Osteocyte (in vitro differentiated cells): ENCODE measurements around the gene RARB. TPM values are rescaled to one million over a fixed set of nuclear protein-coding genes. Genes with fewer than 3 reads are reported as not detected.

Experiments
- DNase-seq: peaks from one replicate; pipeline ENCODE4 v3.0.0; 2021; ENCODE audit warnings: mixed read lengths; ENCODE audit not compliant: unreplicated experiment; ENCODE audit errors: extremely low spot score
- H3K27ac Mint-ChIP-seq: one replicate; pipeline ENCODE4 v1.8.0; 2021; ENCODE audit warnings: mild to moderate bottlenecking, mixed read lengths; ENCODE audit not compliant: unreplicated experiment
- H3K27me3 Mint-ChIP-seq: one replicate; pipeline ENCODE4 v1.8.0; 2021; ENCODE audit warnings: mixed read lengths; ENCODE audit not compliant: unreplicated experiment
- H3K36me3 Mint-ChIP-seq: one replicate; pipeline ENCODE4 v1.8.0; 2021; ENCODE audit warnings: mixed read lengths; ENCODE audit not compliant: unreplicated experiment
- H3K4me1 Mint-ChIP-seq: one replicate; pipeline ENCODE4 v1.8.0; 2021; ENCODE audit warnings: mixed read lengths; ENCODE audit not compliant: unreplicated experiment
- H3K4me3 Mint-ChIP-seq: one replicate; pipeline ENCODE4 v1.8.0; 2021; ENCODE audit warnings: mild to moderate bottlenecking, moderate library complexity, mixed read lengths; ENCODE audit not compliant: unreplicated experiment
- H3K9me3 Mint-ChIP-seq: one replicate; pipeline ENCODE4 v1.8.0; 2021; ENCODE audit warnings: mixed read lengths; ENCODE audit not compliant: unreplicated experiment
- total RNA-seq: library from RNA; stranded (reverse); gene quantifications from 2 replicates; pipeline ENCODE4 v1.2.1, GENCODE V29; 2021
- TF ChIP-seq, protein P1 (sequence below): fragments of 200-600 bp; sonication (generic); IDR thresholded peaks from 2 replicates; pipeline ENCODE4 v1.5.0; 2021; ENCODE audit warnings: antibody characterized with exemption, mild to moderate bottlenecking, moderate library complexity

The RARB gene
- total RNA-seq, 1 donor from 2014 or later: 4.8 TPM

DNA sequence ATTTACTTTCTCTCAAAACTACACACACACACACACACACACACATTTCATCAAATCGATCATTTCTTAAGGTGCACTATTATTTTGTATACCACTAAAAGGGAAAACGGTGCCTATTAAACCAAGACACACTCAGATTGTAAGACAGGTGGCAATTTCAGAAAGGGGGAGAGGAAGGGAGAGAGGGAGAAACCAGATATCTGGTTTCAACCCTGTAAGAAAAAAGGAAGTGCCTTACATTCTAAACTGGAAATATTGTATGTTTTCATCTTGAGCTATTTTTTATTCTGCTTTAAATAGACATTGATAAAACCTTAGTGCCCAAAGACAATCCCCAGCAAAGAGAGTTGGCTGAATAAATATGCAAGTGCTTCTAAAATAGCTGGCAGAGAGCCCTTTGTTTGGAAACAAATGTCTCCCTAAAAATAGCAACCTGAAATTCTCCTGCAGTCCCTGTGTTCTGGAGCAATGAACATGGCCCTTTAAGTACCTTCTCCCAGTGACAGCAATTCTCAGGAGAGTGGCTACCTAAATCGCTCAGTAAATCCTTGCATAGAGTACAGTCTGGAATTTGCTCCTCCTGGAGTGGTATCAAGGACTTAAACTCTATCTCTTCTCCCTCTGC is 85.7 kb downstream of the RARB start:
- H3K4me3 Mint-ChIP-seq: no peak overlapping the region
- H3K4me1 Mint-ChIP-seq: peaks cover 29% of the 10 kb centered on the region
- peaks cover 3% of the 10 kb centered on the region for H3K9me3 Mint-ChIP-seq
- TF ChIP-seq, protein P1, sequence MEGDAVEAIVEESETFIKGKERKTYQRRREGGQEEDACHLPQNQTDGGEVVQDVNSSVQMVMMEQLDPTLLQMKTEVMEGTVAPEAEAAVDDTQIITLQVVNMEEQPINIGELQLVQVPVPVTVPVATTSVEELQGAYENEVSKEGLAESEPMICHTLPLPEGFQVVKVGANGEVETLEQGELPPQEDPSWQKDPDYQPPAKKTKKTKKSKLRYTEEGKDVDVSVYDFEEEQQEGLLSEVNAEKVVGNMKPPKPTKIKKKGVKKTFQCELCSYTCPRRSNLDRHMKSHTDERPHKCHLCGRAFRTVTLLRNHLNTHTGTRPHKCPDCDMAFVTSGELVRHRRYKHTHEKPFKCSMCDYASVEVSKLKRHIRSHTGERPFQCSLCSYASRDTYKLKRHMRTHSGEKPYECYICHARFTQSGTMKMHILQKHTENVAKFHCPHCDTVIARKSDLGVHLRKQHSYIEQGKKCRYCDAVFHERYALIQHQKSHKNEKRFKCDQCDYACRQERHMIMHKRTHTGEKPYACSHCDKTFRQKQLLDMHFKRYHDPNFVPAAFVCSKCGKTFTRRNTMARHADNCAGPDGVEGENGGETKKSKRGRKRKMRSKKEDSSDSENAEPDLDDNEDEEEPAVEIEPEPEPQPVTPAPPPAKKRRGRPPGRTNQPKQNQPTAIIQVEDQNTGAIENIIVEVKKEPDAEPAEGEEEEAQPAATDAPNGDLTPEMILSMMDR: no peak
- no peaks in the 10 kb centered on the region for H3K27me3 Mint-ChIP-seq
- DNase-seq: no peak
- H3K36me3 Mint-ChIP-seq: no peaks in the 10 kb centered on the region
- peak overlapping the region; percentile 52 for H3K27ac Mint-ChIP-seq

DNA sequence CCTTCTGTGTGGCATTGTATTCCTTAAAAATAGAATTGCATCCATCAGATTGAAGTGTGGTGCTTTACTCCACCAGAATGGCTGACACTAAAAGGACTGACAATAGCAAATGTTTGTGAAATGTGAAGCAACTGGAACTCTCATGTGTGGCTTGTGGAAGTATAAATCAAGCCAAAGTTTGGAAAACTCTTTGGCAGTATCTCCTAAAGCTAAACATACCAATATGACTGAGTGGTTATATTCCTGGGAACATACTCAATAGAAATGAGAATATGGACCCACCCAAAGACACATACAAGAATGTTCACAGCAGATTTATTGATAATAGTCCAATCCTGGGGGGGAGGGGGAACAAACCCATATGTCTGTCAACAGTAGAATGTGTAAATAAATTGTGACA is 87.1 kb downstream of the RARB start:
- Mint-ChIP-seq H3K27me3 (no peaks in the 10 kb centered on the region), H3K9me3 (peaks cover 3% of the 10 kb centered on the region), H3K4me1 (peaks cover 18% of the 10 kb centered on the region), H3K36me3 (no peaks in the 10 kb centered on the region), H3K4me3 (no peak overlapping the region), H3K27ac (no peak overlapping the region)
- DNase-seq: no peak
- TF ChIP-seq, protein P1: no peak

DNA sequence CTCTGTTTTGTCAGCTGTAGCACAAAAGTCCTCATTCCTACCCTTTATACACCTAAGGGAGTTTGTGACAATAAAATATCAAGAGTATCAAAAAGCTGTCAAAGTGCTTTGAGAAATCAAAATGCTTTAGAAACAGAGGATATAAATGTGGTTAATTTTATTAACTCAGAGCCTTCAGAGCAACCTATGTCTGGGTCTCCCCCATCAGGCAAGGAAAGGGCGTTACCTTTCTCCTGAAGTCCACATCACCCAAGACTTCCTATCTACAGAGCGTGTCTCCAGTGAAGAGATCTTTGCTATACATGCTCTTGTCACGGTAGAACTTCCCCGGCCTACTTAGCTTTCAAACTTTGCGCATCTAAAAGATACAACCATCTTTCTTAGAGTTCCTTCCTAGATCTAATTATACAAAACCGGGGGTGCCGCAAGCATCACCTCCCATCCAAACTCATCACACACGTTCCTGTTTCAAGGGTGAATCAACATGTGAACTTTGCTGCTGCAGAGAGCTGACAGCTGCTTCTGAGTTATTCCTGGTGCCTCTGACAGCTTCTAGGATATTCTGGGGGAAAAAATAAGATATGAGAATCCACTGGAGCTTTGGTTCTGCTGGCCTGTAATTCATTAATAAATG is 93.0 kb downstream of the RARB start:
- DNase-seq: no peak
- Mint-ChIP-seq H3K4me3 (no peak overlapping the region), H3K27ac (no peak overlapping the region), H3K27me3 (no peaks in the 10 kb centered on the region), H3K36me3 (no peaks in the 10 kb centered on the region), H3K9me3 (no peaks in the 10 kb centered on the region), H3K4me1 (no peaks in the 10 kb centered on the region)
- TF ChIP-seq, protein P1: no peak

DNA sequence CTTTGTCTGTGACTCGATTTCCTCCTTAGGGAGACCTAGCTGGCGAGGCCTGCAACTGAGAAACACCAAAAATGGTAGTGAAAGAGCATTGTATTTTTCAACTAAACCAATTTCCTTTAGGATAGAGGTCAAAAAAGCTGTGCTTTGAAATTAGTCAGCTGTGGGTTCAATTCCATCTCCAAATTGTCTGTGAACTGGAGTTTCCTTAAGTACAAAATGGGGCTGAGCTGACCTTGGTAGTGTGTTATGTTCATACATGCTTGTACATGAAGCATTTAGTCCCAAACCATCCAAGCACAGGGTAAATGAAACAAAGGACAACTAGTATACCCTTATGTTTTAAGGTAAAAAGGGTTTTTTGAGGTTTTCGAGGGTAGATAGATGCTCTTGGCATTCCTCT is 99.3 kb downstream of the RARB start:
- no peak for DNase-seq
- Mint-ChIP-seq H3K4me3 (no peak overlapping the region), H3K36me3 (peaks cover 3% of the 10 kb centered on the region), H3K4me1 (peaks cover 5% of the 10 kb centered on the region), H3K27ac (no peak overlapping the region), H3K9me3 (peaks cover 11% of the 10 kb centered on the region), H3K27me3 (no peaks in the 10 kb centered on the region)
- TF ChIP-seq, protein P1: no peak

DNA sequence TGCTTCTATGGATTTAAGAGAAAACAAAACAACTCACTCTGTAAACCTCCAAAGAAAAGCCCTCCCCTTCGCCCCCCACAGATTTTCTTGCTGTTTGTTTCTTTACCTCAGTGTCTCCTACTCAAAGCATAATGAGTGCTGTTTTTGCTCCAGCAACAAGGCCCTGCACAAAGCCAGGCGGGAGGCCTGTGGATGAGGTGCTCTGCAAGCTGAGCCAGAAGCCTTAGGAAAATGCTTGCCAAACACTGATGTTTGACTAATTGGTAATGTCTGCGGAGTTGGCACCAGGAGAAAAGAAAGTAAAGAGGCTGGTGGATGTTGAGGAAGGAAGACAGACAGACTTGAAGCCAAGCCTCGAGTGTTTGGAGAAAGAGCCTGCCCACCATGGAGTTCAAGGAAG is 99.7 kb downstream of the RARB start:
- no peak for DNase-seq
- TF ChIP-seq, protein P1: no peak
- peak overlapping the region; percentile 47 for H3K27ac Mint-ChIP-seq
- H3K27me3 Mint-ChIP-seq: no peaks in the 10 kb centered on the region
- no peak overlapping the region for H3K4me3 Mint-ChIP-seq
- H3K36me3 Mint-ChIP-seq: peaks cover 4% of the 10 kb centered on the region
- peaks cover 12% of the 10 kb centered on the region for H3K9me3 Mint-ChIP-seq
- H3K4me1 Mint-ChIP-seq: peaks cover 5% of the 10 kb centered on the region
